GM12873 (cell line): ENCODE results near the gene CRHR1.

Source experiments
- TF ChIP-seq, protein P1 (sequence below): IDR thresholded peaks from 2 replicates; pipeline ENCODE4 v1.5.1; 2012; ENCODE audit warnings: low read depth, mild to moderate bottlenecking, moderate library complexity, low read length, control low read depth; ENCODE audit not compliant: insufficient read depth; ENCODE audit errors: missing control alignments

CRHR1 gene

DNA sequence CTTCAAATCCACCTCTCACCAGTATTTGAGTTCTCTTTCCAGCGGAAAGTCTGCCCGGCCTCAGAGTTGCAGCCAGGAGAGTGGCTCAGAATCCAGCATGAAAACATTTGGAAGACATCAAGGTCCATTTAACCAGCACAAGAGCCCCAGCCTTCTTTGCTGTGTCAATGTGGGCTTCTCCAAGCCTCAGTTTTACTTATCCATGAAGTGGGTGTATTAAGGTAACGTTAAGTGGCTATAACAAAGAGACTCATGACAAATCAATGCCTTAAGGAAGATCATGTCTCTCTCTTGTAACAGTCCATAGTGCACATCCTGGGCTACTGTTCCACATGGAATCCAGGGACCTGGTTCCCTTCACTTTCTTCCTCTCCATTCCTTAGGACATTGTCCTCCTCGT is 59.6 kb downstream of the CRHR1 start:
- TF ChIP-seq, protein P1, sequence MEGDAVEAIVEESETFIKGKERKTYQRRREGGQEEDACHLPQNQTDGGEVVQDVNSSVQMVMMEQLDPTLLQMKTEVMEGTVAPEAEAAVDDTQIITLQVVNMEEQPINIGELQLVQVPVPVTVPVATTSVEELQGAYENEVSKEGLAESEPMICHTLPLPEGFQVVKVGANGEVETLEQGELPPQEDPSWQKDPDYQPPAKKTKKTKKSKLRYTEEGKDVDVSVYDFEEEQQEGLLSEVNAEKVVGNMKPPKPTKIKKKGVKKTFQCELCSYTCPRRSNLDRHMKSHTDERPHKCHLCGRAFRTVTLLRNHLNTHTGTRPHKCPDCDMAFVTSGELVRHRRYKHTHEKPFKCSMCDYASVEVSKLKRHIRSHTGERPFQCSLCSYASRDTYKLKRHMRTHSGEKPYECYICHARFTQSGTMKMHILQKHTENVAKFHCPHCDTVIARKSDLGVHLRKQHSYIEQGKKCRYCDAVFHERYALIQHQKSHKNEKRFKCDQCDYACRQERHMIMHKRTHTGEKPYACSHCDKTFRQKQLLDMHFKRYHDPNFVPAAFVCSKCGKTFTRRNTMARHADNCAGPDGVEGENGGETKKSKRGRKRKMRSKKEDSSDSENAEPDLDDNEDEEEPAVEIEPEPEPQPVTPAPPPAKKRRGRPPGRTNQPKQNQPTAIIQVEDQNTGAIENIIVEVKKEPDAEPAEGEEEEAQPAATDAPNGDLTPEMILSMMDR = no peak

DNA sequence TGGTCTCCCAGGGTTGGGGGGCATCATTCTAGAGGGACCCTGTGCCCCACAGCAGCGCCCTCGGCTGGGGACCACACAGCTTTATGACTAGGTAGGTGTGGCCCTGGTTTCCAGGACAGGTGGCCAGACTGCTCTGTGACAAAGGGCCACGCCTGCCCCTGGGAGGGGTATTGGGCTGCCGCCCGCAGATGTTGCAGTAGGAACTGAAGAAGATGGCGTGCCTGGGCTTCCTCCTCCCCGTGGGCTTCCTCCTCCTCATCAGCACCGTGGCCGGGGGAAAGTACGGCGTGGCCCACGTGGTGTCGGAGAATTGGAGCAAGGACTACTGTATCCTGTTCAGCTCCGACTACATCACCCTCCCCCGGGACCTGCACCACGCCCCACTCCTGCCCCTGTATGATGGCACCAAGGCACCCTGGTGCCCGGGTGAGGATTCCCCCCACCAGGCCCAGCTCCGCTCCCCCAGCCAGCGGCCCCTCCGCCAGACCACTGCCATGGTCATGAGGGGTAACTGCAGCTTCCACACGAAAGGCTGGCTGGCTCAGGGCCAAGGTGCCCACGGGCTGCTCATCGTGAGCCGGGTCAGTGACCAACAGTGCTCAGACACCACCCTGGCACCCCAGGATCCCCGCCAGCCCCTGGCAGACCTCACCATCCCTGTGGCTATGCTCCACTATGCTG is 60.7 kb downstream of the CRHR1 start, which contains the start of gene SPPL2C:
Gene SPPL2C, plus strand, starts transcription at position 187 of the 681 bp plus-strand sequence. Its CDS starts 26 bp downstream, at position 213.
- TF ChIP-seq, protein P1 = no peak

GRCh38 chr17:45845376-45846185 is 61.5 kb downstream of the CRHR1 start:
- TF ChIP-seq, protein P1 = no peak

- TF ChIP-seq, protein P1 = no peak
Measured at GRCh38 chr17:45846223-45846622, 62.1 kb downstream of the CRHR1 start.

DNA sequence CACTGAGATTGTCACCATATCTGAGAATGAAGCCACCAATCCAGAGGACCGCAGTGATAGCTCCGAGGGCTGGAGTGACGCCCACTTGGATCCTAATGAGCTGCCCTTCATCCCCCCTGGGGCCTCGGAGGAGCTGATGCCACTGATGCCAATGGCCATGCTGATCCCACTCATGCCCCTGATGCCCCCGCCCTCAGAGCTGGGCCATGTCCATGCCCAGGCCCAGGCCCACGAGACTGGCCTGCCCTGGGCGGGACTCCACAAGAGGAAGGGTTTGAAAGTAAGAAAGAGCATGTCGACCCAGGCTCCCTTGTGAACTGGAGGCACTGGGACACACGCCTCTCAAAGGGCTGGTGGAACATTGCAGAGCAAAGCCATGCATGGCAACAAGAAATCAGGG is 62.5 kb downstream of the CRHR1 start:
- TF ChIP-seq, protein P1 = no peak

- TF ChIP-seq, protein P1 = no peak
Measured at GRCh38 chr17:45847101-45847500, 63.0 kb downstream of the CRHR1 start.

DNA sequence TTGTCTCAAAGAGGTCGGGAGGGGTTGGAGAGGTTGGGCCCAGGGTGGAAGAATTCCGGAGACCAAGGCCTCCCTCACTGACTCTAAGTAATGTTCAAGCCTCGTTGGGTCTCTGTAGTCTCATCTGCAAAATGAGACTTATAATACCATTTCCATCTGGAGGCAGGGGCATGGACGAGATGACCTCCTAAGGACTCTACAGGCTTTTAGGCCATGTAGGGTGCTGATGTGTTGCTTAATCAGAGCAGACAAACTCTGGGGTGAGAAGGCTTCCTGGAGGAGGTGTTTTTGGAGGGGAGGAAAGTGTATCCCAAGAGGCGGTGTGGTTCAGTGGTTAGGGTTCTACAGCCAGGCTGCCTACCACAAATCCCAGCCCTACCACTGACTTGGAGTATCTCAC is 63.6 kb downstream of the CRHR1 start:
- TF ChIP-seq, protein P1 = no peak
